Fibroblast of skin of scalp (primary cell): ENCODE results near the gene SLIT1.

Experiments used
- DNase-seq: peaks from one replicate; pipeline ENCODE4 v3.0.0-alpha.2; 2013

The SLIT1 gene

GRCh38 chr10:96958071-96958470 lies 227.7 kb downstream of the SLIT1 start:
- DNase-seq = no peak

GRCh38 chr10:96955794-96956193 lies 230.0 kb downstream of the SLIT1 start:
- DNase-seq = no peak

- no peak for DNase-seq
Observed at GRCh38 chr10:96951954-96952353, 233.8 kb downstream of the SLIT1 start.

GRCh38 chr10:96949039-96949683 lies 236.6 kb downstream of the SLIT1 start:
- no peak for DNase-seq
